Endometrial microvascular endothelial cells (primary cell): ENCODE measurements around the gene POC1A. TPM values are rescaled to one million over a fixed set of nuclear protein-coding genes. Genes with fewer than 3 reads are reported as not detected.

Experiments used
- in situ Hi-C: cut with HindIII; loops from 2 replicates; pipeline ENCODE4 v1.10.0; 2017; ENCODE audit warnings: low sequenced_read_pairs, low pct_unique_long_range_greater_than_20kb; ENCODE audit errors: inconsistent ontology term
- total RNA-seq: library from RNA; depleted of rRNA; stranded (reverse); fragments of >200 nt; gene quantifications from one replicate; pipeline ENCODE4 v1.2.3, GENCODE V29; 2015; ENCODE audit errors: inconsistent ontology term

Gene POC1A
- total RNA-seq, 1 donor from 2014 or later = 12.6 TPM

GRCh38 chr3:52093756-52094545 is 60.3 kb downstream of the POC1A start:
- in situ Hi-C loops = no loop called here

GRCh38 chr3:52092891-52093290 is 61.3 kb downstream of the POC1A start:
- in situ Hi-C loops = no loop called here

DNA sequence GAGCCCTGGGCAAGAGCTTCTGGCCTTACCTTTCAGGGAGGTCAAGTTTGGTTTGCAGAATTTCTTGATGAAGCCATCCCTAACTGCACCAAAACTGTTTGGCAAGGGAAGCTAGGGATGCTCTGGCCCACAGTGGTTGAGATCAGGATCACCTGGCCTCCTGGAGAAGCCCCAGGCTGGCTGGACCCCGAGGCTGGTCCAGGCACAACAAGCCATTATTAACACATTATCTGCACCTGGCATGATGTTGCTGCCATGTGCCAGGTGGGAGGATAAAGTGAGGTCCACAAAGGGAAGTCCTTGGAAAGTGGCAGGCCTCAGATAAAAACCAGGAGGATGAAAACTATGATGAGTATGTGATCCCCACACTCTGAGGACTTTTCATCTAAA is 62.0 kb downstream of the POC1A start:
- in situ Hi-C loops = no loop called here

DNA sequence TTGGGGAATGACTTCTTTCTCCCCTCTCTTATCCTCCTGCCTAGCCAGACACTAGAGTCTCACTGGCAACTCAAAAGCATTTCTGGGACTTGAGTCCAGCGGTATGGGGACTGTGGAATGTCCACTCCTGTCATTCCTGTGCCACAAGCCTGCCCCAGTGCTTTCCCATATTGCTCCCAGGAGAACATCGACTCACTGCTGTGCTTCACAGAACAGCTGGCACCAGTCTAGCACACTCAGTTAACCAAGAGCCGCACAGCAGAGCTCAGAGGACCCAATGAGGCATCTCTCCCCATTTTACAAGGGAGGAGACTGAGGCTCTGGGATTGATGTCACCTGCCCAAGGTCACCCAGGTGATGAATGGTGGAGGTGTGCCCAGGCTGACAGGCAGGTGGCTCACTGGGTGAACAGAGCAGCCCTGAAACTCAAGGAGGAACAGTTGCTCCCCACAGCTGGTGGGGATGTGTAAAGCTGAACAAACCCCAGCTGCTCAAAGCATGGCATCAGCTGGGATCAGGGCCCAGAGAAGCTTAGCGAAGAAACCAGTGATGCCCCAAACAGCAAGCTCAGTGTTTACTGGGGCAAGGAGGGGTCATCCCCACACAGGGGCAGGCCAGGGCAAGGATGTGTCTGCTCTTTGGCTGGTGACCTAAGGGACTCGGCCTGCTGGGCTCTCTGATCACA is 62.5 kb downstream of the POC1A start:
- in situ Hi-C loops = no loop called here

DNA sequence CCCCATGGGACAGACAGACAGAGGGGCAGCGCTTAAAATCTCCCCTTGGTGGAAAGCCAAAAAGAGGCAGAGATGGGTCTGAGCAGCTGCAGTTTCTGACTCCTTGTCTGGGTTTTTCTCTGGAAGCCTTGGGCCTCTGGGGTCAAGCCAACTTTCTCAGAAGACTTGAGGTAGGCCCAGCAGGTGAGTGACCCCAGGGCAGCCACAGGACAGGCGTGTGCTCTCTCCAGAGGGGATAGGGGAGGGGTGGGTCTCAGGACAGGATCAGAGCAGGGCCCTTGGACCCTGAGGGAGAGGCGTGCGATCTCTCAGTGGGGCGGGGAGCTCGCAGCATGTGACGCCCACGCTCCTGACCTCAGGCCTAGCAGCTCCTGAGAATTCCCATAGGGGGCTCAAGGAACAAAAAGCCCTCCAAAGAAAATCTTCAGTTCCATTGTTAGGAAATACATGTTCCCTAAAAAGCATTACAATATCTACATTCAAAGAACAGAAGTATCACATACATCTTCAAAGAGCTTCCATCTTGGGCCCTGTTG is 63.2 kb downstream of the POC1A start:
- in situ Hi-C loops = no loop called here

GRCh38 chr3:52090131-52090932 is 63.9 kb downstream of the POC1A start:
- in situ Hi-C loops = no loop called here

DNA sequence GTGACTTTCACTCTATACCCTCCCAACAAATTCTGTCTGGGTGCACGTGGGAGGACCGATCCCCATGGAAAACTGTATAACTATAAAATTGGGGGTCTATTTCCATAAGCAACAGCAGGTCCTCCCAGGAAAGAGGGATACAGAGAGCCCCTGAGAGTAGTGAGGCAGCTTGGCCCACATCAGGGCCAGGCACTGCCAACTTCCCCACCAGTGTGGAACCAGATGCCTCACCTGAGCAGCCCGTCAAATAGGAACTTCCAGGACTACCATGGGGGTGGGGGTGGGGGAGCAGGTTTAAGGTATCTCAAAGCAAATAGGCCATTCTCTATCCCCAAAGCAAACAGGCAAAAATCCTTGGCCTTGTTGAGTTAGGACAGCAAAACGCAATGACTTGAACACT is 64.5 kb downstream of the POC1A start:
- in situ Hi-C loops = no loop called here

DNA sequence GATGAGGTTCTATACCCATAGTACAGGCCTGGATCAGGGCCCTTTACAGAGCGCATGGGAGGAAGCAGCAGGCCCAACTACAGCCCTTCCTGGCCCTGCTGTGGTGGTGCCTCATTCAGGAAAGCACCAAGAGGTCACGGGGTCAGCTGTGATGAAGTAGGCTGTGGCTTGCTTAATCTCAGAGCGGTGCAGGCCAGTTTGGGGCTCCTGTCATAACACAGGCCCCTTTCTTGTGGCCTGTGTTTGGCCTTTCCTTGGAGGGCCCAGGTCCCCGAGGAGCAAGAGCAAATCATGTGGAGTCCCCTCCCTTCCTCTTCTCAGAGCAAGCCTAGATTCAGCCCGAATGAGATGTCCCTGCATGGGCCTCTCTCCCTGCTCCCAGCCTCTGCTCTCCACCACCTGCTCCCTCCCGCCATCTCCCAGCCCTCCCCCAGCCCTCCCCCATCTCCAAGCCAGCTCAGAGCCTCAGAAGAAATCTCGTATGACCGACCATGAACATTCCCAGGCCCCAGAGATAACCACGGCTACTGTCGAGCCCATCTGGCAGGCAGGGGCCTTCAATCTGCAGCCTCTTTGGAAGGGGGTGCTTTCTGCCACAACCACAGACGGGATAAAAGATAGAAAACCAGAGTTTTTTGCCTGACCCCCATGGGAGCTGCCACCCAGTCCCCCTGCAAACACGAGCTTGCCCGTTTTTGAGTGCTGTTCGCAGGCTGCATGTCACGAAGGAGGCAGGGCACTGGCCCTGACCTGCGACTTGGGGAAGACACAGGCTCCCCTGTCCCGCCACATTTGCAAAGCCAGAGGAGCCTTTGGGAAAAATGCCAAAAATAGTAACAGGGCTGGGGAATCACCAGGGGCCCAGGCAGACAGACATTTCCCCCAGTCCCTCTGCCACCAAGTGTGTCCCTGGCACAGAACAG is 65.5 kb downstream of the POC1A start:
- in situ Hi-C loops = no loop called here

GRCh38 chr3:52087731-52088130 is 66.5 kb downstream of the POC1A start:
- in situ Hi-C loops = no loop called here

DNA sequence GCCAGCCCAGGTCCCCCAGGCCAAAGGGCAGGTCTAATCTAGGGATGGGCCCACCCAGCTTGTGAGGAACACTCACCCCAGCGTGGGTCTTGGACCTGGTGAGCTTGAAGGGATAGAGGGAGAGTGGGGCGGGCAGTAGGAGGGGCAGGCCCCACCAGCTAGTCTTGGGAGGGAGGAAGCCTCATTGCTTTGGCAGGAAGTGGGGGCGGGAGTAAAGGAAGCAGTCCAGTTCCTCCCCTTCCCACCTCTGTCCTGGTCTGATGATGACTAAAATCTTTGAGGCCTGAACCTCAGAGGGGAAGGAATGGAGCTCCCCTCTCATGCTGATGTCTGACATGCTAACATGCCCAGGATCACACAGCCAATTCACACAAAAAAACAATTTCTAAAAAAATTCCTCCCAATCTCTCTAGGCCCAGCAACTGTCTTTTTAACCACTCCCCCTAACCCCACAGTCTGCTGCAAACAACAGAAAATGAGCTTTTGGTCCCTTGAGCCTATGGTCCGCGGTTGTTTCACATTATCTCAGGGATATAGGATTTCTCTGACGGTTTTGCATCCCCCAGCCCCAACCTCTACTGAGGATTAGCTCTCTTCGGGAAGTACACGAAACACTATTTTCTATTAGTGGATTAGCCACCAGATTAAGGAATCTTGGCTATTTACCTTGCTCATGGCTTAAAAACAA is 67.1 kb downstream of the POC1A start:
- in situ Hi-C loops = no loop called here

- in situ Hi-C loops = no loop called here
Observed at GRCh38 chr3:52086461-52086860, 67.8 kb downstream of the POC1A start.

- in situ Hi-C loops = no loop called here
Observed at GRCh38 chr3:52085681-52086282, 68.4 kb downstream of the POC1A start.

DNA sequence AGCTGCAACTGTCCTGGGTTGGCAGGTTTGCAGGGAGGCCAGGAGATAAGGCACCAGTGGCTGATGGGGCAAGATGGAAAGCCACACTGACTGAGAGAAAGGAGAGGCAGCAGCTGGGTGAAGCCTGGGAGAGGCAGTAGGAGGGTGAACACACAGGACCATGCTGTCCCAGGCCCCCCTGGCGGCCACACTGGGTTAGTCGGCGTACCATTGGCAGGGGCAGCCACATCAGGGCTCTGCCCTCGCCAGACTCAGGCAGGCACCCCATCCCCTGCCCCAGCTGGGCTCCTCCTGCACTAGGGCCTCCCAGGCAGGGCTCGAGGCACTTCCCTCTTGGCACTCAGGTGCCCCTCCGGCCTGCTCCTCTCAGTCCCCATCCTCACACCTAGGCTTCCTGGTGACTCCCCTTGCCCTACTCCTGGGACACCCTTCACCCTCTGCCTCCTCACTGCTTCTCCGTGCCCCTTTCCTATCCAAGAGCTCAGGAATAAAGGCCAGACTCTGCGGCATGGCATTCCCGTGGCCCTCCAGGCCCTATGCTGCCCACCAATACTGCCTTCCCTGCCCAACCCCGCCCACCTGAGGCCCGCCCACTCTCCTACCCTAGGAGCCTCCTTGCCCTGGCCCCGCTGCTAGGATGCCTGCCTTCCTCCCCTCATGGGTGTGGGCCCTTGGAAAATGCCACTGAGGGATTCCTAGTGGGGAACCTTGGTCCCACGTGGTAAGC is 69.1 kb downstream of the POC1A start:
- in situ Hi-C loops = no loop called here

DNA sequence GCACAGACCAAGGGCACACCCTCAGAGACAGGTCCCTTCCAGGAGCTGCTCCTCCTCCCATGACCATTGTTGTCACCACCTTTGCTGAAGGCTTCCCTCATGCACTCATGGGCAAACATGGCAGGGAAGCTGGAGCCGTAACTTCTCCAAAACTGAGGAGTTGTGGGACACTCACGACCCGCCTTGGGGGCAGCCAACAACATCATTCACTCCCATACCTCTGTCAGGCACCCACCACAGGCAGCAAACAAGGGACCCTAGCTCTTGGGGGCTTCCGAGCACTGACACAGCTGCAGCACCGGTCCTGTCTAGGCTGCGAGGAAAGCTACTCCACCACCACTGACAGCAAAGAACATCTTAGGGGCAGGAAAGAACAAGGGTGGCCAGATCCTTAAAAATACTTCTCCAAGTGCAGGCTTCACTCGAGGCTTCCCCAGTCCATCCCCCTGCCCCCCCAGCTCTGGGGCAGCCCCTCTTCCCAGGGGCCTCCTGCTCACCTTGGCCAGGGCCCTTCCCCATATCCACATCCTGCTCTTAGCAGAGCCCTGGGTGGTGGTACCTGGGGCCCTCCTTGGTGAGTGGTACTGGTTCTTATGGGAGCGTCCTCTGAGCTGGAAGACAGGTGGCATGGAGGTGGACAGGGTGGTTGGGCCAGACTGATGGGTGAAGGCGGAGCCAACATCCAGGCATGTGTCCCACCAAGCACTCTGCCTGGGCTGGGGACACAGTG is 69.8 kb downstream of the POC1A start:
- in situ Hi-C loops = no loop called here

- in situ Hi-C loops = no loop called here
Observed at GRCh38 chr3:52083556-52084087, 70.6 kb downstream of the POC1A start.

- in situ Hi-C loops = no loop called here
Observed at GRCh38 chr3:52082951-52083350, 71.3 kb downstream of the POC1A start.
